ENCODE measurements around the gene TPGS2.

- no peak for TF ChIP-seq CTCF (IDR thresholded peaks at IDR 0.05)
- no peak for TF ChIP-seq POLR2A (IDR thresholded peaks at IDR 0.05)
Observed at GRCh38 chr18:36843199-36843598, 14.4 kb upstream of the TPGS2 start.

Measured in suprapubic skin (tissue), 3 donors.